GM11168 (cell line): ENCODE results near the gene AGPAT2.

Experiments used
- in situ Hi-C: fragments of 300-500 bp; cut with MboI; formaldehyde crosslinking; loops from one replicate; pipeline ENCODE4 v1.12.0; 2022; ENCODE audit warnings: low sequenced_read_pairs; ENCODE audit not compliant: unreplicated experiment

AGPAT2 gene

GRCh38 chr9:136675477-136676296 lies 11.6 kb downstream of the AGPAT2 start:
- in situ Hi-C loops, result no loop called here

DNA sequence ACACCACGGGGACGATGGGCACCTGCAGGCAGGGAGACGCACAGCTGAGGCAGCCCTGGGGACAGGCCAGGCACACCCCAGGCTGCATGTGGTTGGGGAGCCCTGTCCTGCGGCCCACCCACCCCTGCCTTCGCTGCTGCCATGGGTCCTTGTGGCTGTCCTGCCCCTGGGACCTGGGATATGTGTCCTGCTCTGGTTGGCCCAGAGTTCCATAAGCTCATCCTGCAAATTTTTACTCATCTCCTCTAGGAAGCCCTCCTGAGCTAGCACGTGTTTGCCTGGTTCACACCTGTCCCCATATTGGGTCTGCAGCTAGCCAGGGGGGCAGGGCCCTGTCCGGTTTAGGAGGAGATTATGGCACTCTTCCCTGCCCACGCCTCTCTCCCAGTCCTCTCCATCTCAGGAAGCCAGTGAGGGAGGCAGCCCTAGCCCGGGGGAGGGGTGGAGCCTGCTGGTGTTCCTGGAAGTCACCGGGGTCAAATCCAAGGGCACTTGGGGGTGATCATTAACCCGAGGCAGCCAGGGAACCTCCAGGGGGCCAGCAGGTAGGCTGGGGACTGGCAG lies 12.4 kb downstream of the AGPAT2 start:
- in situ Hi-C loops, result no loop called here

DNA sequence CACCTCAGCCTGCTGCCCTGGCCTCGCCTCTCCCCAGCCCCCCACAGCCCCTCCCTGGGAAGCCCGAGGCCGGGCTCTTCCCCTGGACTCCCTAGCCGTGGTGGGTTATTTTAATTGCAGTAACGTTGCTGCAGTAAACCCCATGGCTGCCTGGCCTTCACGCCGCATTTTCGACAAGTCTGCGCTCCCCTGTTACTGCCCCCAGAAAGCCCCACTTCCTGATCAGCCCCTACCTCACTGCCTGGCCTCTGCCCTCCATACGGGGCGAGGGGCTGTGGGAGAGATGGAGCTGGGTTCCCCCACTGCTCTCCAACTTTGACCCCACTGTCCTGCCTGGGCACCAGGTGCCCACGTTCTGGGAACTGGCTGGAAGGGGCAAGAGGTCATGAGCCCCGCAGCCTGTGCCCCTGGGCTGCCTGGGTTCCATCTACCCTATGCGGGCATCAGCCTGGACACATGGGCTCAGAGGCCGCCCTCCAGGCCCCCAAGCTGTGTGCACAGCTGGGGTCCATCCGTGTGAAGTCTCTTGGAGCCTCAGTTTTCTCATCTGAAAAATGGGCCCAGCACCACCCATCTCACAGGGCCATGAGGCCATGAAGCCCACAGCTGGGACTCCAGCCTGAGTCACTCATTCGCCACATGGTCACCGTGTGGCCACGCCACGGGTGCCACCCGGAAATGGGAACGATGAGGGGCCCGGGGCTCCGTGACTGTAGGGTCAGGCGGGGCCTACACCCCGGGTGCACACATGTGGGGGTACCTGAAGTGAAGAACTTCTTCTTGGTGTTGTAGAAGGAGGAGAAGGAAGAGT lies 13.1 kb downstream of the AGPAT2 start:
- in situ Hi-C loops, result no loop called here

DNA sequence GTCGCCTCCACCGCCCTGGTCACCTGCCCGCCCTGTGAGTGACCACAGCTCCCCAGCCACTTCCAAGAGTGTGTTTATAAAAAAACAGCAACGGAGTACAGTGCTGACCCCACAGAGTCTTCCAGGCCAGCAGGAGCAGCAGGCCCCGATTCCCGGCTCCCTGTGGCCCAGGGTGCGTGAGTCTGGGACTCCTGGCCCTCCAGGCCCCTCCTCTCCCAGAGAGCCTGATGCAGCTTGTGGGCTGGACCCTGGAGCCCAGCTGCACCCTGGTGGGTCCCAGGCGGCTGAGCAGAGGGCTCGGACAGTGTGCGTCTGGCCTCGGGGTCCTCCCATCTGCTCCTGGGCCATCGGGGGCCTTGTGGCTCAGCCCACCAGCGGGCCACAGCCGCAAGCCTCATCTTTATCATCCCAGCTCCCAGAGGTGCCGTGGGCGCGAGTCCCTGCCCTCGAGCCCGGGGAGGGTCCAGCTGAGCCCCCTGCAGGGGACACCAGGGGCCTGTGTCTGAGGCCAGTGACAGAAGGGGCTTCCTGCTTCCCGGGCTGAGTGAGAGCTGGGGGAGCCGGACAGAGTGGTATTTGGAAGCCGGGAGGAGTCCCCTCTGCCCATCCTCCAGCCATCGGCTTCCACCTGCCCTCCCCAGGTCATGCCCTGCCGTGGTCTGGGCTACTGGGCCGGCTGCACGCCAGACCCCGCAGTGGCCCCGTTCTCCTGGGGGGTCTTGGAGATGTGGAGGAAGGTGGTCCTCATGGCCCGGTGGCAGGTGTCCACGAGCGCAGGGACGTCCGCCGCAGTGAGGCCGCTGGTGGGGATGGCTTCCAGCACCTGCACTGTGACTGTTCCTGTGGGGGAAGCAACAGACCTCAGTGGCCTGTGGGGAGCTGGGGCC lies 13.9 kb downstream of the AGPAT2 start:
- in situ Hi-C loops, result no loop called here

DNA sequence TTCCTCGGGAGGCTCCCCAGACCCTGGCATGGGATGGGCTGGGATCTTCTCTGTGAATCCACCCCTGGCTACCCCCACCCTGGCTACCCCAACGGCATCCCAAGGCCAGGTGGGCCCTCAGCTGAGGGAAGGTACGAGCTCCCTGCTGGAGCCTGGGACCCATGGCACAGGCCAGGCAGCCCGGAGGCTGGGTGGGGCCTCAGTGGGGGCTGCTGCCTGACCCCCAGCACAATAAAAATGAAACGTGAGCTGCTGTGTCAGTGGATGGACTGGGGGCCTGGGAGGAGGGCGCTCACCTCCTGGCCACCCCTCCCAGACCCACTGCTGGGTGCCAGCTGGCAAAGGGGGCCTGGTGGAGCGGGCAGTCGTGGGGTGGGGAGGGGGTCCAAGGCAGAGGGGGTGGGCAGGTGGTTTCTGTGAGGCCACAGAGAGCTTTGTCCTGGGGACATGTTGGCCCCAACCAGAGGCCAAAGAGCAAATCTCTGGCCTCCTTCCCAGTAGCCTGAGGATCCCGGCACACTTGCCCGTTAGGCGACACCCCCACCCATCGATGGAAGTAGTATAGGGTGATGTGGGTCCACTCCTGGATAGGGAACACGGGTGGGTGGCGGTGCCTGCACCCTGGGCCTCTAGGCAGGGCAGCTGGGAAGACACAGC lies 14.7 kb downstream of the AGPAT2 start:
- in situ Hi-C loops, result no loop called here

GRCh38 chr9:136671646-136672430 lies 15.4 kb downstream of the AGPAT2 start:
- in situ Hi-C loops, result no loop called here

DNA sequence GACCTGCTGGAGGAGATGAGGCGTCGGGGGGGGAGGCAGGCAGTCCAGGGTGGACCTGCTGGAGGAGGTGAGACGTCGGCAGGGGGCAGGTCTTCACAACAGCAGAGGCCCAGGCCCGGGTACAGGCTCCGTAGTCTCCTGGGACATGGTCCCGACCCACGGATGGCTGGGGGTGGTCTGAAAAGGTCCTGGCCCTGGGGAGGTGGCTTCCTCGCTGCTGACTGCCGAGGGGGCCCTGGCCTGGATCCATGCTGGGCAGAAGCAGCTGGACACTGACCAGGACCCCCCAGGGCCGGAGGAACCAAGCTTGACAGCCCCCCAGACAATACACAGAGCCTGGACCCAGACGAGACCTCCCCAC lies 16.0 kb downstream of the AGPAT2 start:
- in situ Hi-C loops, result no loop called here

GRCh38 chr9:136670576-136671253 lies 16.5 kb downstream of the AGPAT2 start:
- in situ Hi-C loops, result no loop called here

DNA sequence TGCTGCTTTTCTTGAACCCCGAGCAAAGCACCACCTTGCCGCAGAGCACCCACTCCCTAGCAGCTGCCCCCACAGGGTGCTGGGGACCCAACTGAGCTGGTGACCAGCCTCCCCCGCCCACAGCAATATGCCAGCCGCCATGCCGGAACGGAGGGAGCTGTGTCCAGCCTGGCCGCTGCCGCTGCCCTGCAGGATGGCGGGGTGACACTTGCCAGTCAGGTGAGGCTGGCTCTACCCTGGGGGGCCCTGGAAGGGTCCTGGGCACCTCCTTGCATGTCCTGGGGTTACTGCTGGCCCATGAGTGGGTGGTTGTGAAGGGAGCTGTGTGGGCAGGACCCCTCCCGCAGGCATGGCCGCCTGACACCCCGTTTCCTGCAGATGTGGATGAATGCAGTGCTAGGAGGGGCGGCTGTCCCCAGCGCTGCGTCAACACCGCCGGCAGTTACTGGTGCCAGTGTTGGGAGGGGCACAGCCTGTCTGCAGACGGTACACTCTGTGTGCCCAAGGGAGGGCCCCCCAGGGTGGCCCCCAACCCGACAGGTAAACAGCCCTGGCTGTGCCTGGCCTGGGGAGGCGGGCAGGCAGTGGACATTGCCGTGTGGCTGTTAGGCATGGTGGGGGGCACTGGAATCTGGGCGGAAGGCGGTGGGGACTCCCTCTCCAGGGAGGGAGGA lies 17.3 kb downstream of the AGPAT2 start:
- in situ Hi-C loops, result no loop called here

DNA sequence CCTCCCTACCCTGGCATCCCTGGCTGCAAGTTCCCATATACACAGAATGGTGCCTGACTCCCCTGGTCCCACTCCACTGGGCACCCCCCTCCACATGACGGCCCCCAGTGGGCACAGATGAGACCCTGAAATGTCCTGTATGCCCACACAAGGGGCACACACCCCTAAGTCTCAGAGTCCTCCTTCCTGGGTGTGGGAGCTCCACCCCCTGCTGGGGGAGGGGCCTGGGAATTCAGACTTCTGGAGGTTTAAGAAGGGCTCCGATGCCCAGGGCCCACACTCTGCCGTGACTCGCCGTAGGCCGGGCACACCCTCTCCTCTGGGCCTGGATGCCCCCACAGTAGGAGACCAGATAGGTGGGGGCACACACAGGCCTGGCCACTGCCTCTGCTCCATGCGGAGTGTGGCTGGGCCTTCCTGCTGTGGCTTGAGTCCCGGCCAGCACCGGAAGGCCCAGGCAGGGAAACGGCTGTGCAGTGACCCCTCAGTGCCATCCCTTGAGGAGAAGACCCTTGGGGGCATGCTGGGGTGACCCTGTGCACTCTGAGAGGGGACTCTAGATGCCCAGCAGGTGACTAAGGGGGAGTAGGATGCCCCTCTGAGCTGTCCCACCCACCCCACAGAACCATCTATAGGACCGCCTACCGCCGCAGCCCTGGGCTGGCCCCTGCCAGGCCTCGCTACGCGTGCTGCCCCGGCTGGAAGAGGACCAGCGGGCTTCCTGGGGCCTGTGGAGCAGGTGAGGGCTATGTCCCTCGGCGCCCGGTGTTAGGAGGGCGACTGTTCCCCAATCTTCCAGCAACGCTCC lies 18.1 kb downstream of the AGPAT2 start:
- in situ Hi-C loops, result no loop called here

DNA sequence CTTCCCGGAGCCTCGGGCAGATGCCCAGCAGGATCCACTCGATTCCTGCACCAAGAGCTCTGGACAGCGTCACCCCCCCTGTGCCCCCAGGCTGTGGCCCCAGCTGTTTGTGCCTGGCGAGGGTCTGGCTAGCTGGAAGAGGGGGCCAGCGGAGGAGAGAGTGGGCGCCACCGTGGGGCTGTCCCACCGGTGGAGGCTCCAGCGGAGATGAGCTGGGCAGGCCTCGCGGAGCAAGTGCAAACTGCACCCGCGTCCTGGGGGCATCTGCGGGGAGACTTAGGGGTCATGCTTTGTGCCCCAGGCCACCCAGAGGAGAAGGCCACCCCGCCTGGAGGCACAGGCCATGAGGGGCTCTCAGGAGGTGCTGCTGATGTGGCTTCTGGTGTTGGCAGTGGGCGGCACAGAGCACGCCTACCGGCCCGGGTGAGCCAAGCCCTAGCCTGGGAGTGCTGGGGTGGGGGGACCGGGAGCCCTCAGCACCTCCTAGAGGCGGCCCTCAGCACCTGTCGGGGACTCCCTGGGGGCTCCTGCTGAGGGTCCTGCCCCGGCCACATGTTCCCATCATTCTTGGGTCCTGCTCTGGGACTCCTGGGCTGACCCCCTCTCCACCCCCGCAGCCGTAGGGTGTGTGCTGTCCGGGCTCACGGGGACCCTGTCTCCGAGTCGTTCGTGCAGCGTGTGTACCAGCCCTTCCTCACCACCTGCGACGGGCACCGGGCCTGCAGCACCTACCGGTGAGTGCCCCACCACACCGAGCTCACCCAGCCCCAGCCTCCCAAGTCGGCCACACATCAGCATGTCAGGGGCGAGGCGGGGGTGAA lies 19.1 kb downstream of the AGPAT2 start:
- in situ Hi-C loops, result no loop called here

DNA sequence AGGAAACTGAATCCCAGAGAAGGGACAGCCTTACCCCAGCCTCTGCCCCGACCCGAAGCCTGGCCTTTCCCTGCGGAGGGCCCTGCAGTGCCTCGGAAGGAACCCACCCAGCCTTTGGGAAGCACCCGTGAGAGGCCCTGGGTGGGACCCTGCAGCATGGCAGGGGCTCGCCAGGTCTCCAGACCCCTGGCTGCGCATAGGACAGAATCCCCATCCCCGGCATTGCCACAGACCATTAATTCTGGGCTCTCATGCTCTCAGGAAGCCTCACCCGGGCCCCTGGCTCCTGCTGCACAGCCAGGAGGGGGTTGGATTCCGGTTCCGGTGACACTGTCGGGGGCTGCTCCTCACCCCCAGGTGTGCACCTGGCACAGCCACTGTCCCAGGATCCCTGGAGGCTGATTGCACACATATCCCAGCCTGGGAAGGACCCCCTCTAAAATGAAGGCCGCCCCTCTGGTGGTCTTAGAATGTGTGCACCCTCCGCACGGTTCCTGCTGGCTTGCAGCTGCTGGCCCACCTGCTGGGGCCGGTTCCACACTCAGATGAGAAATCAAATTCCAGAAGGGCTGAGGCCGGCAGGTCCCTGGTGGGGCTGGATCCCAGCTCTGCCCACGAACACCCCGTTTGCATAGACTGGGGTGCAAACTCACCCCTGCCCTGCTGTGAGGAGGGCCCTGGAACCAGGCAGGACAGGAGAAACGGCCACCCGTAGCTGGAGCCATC lies 19.9 kb downstream of the AGPAT2 start:
- in situ Hi-C loops, result no loop called here

GRCh38 chr9:136666372-136667213 lies 20.7 kb downstream of the AGPAT2 start:
- in situ Hi-C loops, result no loop called here

GRCh38 chr9:136665704-136666371 lies 21.4 kb downstream of the AGPAT2 start:
- in situ Hi-C loops, result no loop called here
